GM19099 (cell line): ENCODE data around the gene BCL3.
A peak's percentile ranks its signal among the peaks of the same experiment; 100 is the strongest.

Experiments used
- POLR2A ChIP-seq: IDR thresholded peaks from 3 replicates; pipeline ENCODE4 v1.6.1; 2011; ENCODE audit warnings: low read depth; ENCODE audit not compliant: insufficient read length; ENCODE audit errors: extremely low read depth

BCL3 gene

GRCh38 chr19:44748426-44749254, at the start of gene BCL3:
Gene BCL3 (plus strand): TSS chr19:44748708. CDS start chr19:44748791, 83 bp downstream.
- peak; percentile 63 for TF ChIP-seq POLR2A

GRCh38 chr19:44700547-44700946, 48.0 kb upstream of the BCL3 start:
- no peak for TF ChIP-seq POLR2A

GRCh38 chr19:44701228-44701627, 47.3 kb upstream of the BCL3 start:
- TF ChIP-seq POLR2A, result no peak

- TF ChIP-seq POLR2A, result no peak
These were observed 45.8 kb upstream of the BCL3 start for GRCh38 chr19:44702551-44703176.

- TF ChIP-seq POLR2A, result no peak
These were observed 45.0 kb upstream of the BCL3 start for GRCh38 chr19:44703336-44704078.

GRCh38 chr19:44704982-44705381, 43.5 kb upstream of the BCL3 start:
- no peak for TF ChIP-seq POLR2A

GRCh38 chr19:44705502-44706010, 43.0 kb upstream of the BCL3 start:
- no peak for TF ChIP-seq POLR2A

- TF ChIP-seq POLR2A, result no peak
These were observed 41.8 kb upstream of the BCL3 start for GRCh38 chr19:44706506-44707236.

- no peak for TF ChIP-seq POLR2A
These were observed 40.7 kb upstream of the BCL3 start for GRCh38 chr19:44707794-44708193.

GRCh38 chr19:44708940-44709339, 39.6 kb upstream of the BCL3 start:
- no peak for TF ChIP-seq POLR2A

GRCh38 chr19:44710483-44710882, 38.0 kb upstream of the BCL3 start:
- no peak for TF ChIP-seq POLR2A

- no peak for TF ChIP-seq POLR2A
These were observed 35.5 kb upstream of the BCL3 start for GRCh38 chr19:44712864-44713515.

GRCh38 chr19:44714597-44715169, 33.8 kb upstream of the BCL3 start:
- no peak for TF ChIP-seq POLR2A

- no peak for TF ChIP-seq POLR2A
These were observed 30.9 kb upstream of the BCL3 start for GRCh38 chr19:44717603-44718002.
